Skeletal muscle satellite cell (primary cell): ENCODE measurements around the gene TOGARAM1.
"Not testable (repeated sequence)": the region's sequence is repeated elsewhere in the genome, so short reads cannot be mapped to it uniquely, and the experiment has no call there.

Source experiments
- H3K27me3 ChIP-seq: 2 replicates; pipeline ENCODE4 v1.7.0; 2013; ENCODE audit warnings: low read length; ENCODE audit not compliant: control insufficient read depth, insufficient read depth
- H3K36me3 ChIP-seq: 2 replicates; pipeline ENCODE4 v1.7.0; 2013; ENCODE audit warnings: mild to moderate bottlenecking, control low read depth, low read length; ENCODE audit not compliant: insufficient read depth
- H3K4me1 ChIP-seq: 2 replicates; pipeline ENCODE4 v1.7.0; 2013; ENCODE audit warnings: low read length; ENCODE audit not compliant: control insufficient read depth, insufficient read depth
- H3K4me2 ChIP-seq: 2 replicates; pipeline ENCODE4 v1.7.0; 2013; ENCODE audit warnings: mild to moderate bottlenecking, low read length
- H3K4me3 ChIP-seq: 2 replicates; pipeline ENCODE4 v1.7.0; 2013; ENCODE audit warnings: low read length
- H3K9ac ChIP-seq: 2 replicates; pipeline ENCODE4 v1.7.0; 2013; ENCODE audit warnings: mild to moderate bottlenecking, low read depth, low read length, moderate library complexity
- H3K9me3 ChIP-seq: replicated peaks from 2 replicates; pipeline ENCODE4 v1.7.0; 2013; ENCODE audit warnings: mild to moderate bottlenecking, control low read depth, low read length

TOGARAM1 gene

GRCh38 chr14:45070215-45070614 is 108.2 kb downstream of the TOGARAM1 start:
- no peaks in the 10 kb centered on the region for H3K9me3 ChIP-seq
- no peaks in the 10 kb centered on the region for H3K4me1 ChIP-seq
- no peak overlapping the region for H3K9ac ChIP-seq
- H3K4me2 ChIP-seq: no peak overlapping the region
- peaks cover 9% of the 10 kb centered on the region for H3K36me3 ChIP-seq
- H3K4me3 ChIP-seq: no peak overlapping the region
- H3K27me3 ChIP-seq: no peaks in the 10 kb centered on the region

- Histone ChIP-seq H3K27me3 (no peaks in the 10 kb centered on the region), H3K36me3 (peaks cover 9% of the 10 kb centered on the region), H3K4me3 (no peak overlapping the region), H3K9me3 (no peaks in the 10 kb centered on the region), H3K9ac (no peak overlapping the region), H3K4me2 (no peak overlapping the region), H3K4me1 (no peaks in the 10 kb centered on the region)
Observed at GRCh38 chr14:45072126-45072525, 110.1 kb downstream of the TOGARAM1 start.

- Histone ChIP-seq H3K27me3 (no peaks in the 10 kb centered on the region), H3K4me3 (no peak overlapping the region), H3K36me3 (peaks cover 9% of the 10 kb centered on the region), H3K4me2 (no peak overlapping the region), H3K9me3 (no peaks in the 10 kb centered on the region), H3K9ac (no peak overlapping the region), H3K4me1 (no peaks in the 10 kb centered on the region)
Observed at GRCh38 chr14:45073231-45073879, 111.4 kb downstream of the TOGARAM1 start.

- no peak overlapping the region for H3K9ac ChIP-seq
- no peaks in the 10 kb centered on the region for H3K9me3 ChIP-seq
- H3K4me3 ChIP-seq: no peak overlapping the region
- peaks cover 1% of the 10 kb centered on the region for H3K4me1 ChIP-seq
- H3K27me3 ChIP-seq: no peaks in the 10 kb centered on the region
- H3K36me3 ChIP-seq: peaks cover under 1% of the 10 kb centered on the region
- no peak overlapping the region for H3K4me2 ChIP-seq
Observed at GRCh38 chr14:45078323-45078722, 116.3 kb downstream of the TOGARAM1 start.

- H3K36me3 ChIP-seq, H3K4me1 ChIP-seq, H3K4me2 ChIP-seq, H3K9ac ChIP-seq, H3K27me3 ChIP-seq, H3K4me3 ChIP-seq, H3K9me3 ChIP-seq: not testable (repeated sequence)
Observed at GRCh38 chr14:45080416-45080968, 118.5 kb downstream of the TOGARAM1 start.

GRCh38 chr14:45081096-45081495 is 119.1 kb downstream of the TOGARAM1 start:
- not testable (repeated sequence) for H3K9ac ChIP-seq, H3K9me3 ChIP-seq, H3K36me3 ChIP-seq, H3K4me2 ChIP-seq, H3K27me3 ChIP-seq, H3K4me3 ChIP-seq
- peaks cover 12% of the 10 kb centered on the region for H3K4me1 ChIP-seq

- Histone ChIP-seq H3K4me1 (peaks cover 23% of the 10 kb centered on the region), H3K4me2 (no peak overlapping the region), H3K9me3 (no peaks in the 10 kb centered on the region), H3K27me3 (no peaks in the 10 kb centered on the region), H3K4me3 (no peak overlapping the region), H3K9ac (no peak overlapping the region), H3K36me3 (no peaks in the 10 kb centered on the region)
Observed at GRCh38 chr14:45082420-45082819, 120.4 kb downstream of the TOGARAM1 start.

- H3K9ac ChIP-seq: peak overlapping the region; percentile 81
- H3K4me3 ChIP-seq: peak overlapping the region; percentile 90
- H3K27me3 ChIP-seq: no peaks in the 10 kb centered on the region
- no peaks in the 10 kb centered on the region for H3K36me3 ChIP-seq
- no peaks in the 10 kb centered on the region for H3K9me3 ChIP-seq
- H3K4me2 ChIP-seq: peak overlapping the region; percentile 88
- H3K4me1 ChIP-seq: peaks cover 23% of the 10 kb centered on the region
Observed at GRCh38 chr14:45083617-45083975, 121.6 kb downstream of the TOGARAM1 start.

GRCh38 chr14:45083976-45084722 is 122.2 kb downstream of the TOGARAM1 start, which contains the start of gene PRPF39:
PRPF39 (plus strand) TSS chr14:45084116; CDS start chr14:45095240, 11,124 bp downstream.
- Histone ChIP-seq H3K4me2 (peak within 1 kb of the TSS; percentile 88), H3K9me3 (no peaks in the 10 kb centered on the region), H3K4me3 (peak within 1 kb of the TSS; percentile 90), H3K9ac (peak within 1 kb of the TSS; percentile 92), H3K27me3 (no peaks in the 10 kb centered on the region), H3K36me3 (no peaks in the 10 kb centered on the region), H3K4me1 (peaks cover 24% of the 10 kb centered on the region)

GRCh38 chr14:45084946-45085346 is 123.0 kb downstream of the TOGARAM1 start:
- Histone ChIP-seq H3K9ac (peak overlapping the region; percentile 92), H3K4me1 (peaks cover 31% of the 10 kb centered on the region), H3K27me3 (no peaks in the 10 kb centered on the region), H3K4me3 (peak overlapping the region; percentile 90), H3K36me3 (no peaks in the 10 kb centered on the region), H3K4me2 (peak overlapping the region; percentile 82), H3K9me3 (no peaks in the 10 kb centered on the region)

GRCh38 chr14:45089813-45090212 is 127.8 kb downstream of the TOGARAM1 start:
- H3K4me3 ChIP-seq: no peak overlapping the region
- H3K4me1 ChIP-seq: peaks cover 39% of the 10 kb centered on the region
- no peak overlapping the region for H3K9ac ChIP-seq
- no peaks in the 10 kb centered on the region for H3K36me3 ChIP-seq
- H3K4me2 ChIP-seq: peak overlapping the region; percentile 11
- H3K27me3 ChIP-seq: no peaks in the 10 kb centered on the region
- no peaks in the 10 kb centered on the region for H3K9me3 ChIP-seq
